AG10803 (cell line): ENCODE data around the gene FXYD4.

Source experiments
- DNase-seq: peaks from one replicate; pipeline ENCODE4 v3.0.0; 2010; ENCODE audit warnings: low read depth
- H3K4me3 ChIP-seq: 2 replicates; pipeline ENCODE4 v1.5.1; 2011; ENCODE audit warnings: mild to moderate bottlenecking, low read length, control low read depth
- TF ChIP-seq, protein P1 (sequence below): conservative IDR thresholded peaks from 2 replicates; pipeline ENCODE4 v1.5.1; 2011; ENCODE audit warnings: mild to moderate bottlenecking, low read length, control low read depth, inconsistent platforms

The FXYD4 gene

GRCh38 chr10:43394868-43395267 lies 23.4 kb downstream of the FXYD4 start:
- TF ChIP-seq, protein P1, sequence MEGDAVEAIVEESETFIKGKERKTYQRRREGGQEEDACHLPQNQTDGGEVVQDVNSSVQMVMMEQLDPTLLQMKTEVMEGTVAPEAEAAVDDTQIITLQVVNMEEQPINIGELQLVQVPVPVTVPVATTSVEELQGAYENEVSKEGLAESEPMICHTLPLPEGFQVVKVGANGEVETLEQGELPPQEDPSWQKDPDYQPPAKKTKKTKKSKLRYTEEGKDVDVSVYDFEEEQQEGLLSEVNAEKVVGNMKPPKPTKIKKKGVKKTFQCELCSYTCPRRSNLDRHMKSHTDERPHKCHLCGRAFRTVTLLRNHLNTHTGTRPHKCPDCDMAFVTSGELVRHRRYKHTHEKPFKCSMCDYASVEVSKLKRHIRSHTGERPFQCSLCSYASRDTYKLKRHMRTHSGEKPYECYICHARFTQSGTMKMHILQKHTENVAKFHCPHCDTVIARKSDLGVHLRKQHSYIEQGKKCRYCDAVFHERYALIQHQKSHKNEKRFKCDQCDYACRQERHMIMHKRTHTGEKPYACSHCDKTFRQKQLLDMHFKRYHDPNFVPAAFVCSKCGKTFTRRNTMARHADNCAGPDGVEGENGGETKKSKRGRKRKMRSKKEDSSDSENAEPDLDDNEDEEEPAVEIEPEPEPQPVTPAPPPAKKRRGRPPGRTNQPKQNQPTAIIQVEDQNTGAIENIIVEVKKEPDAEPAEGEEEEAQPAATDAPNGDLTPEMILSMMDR, result no peak
- DNase-seq, result no peak
- no peak overlapping the region; the same call in 1 of the 2 replicates for H3K4me3 ChIP-seq

GRCh38 chr10:43395571-43396060 lies 24.2 kb downstream of the FXYD4 start:
- peak overlapping the region; percentile 62 for H3K4me3 ChIP-seq
- no peak for DNase-seq
- TF ChIP-seq, protein P1, result no peak

- peak overlapping the region; percentile 62 for H3K4me3 ChIP-seq
- TF ChIP-seq, protein P1, result no peak
- peak; percentile 56 for DNase-seq
Observed at GRCh38 chr10:43396061-43396927, 24.9 kb downstream of the FXYD4 start.

GRCh38 chr10:43396928-43397624 lies 25.6 kb downstream of the FXYD4 start:
- TF ChIP-seq, protein P1, result no peak
- peak overlapping the region; percentile 62 for H3K4me3 ChIP-seq
- DNase-seq, result peak; percentile 73

DNA sequence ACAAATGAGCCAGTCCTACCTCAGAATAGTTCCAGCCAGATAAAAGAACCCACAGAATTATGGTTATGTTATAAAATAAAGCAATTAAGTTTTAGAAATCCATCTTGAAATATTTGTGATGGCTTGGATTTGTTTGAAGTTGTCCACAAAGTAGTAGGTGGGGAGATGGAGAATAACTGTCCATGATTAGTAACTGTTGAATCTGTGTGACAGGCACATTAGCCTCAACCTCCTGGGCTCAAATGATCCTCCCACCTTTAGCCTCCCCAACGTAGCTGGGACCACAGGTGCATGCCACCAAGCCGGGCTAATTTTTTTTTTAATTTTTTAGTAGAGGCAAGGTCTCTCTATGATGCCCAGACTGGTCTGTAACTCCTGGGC lies 27.5 kb downstream of the FXYD4 start:
- TF ChIP-seq, protein P1, result no peak
- no peak for DNase-seq
- H3K4me3 ChIP-seq, result no peak overlapping the region

- TF ChIP-seq, protein P1, result no peak
- H3K4me3 ChIP-seq, result no peak overlapping the region
- DNase-seq, result peak; percentile 65
Observed at GRCh38 chr10:43399320-43400310, 28.2 kb downstream of the FXYD4 start.
